H1 (cell line): ENCODE data around the gene NPPA. TPM values are rescaled to one million over a fixed set of nuclear protein-coding genes. Genes with fewer than 3 reads are reported as not detected.

ENCODE experiments used
- CTCF ChIA-PET: fragments of 300-600 bp; sonication (Branson Sonifier 250); formaldehyde crosslinking; loops from one replicate; lab custom pipeline; 2021; ENCODE audit not compliant: partially characterized antibody; lab: Charles Lee
- POLR2A ChIA-PET: fragments of 300-600 bp; sonication (Branson Sonifier 250); formaldehyde crosslinking; loops from one replicate; lab custom pipeline; 2021; ENCODE audit warnings: inconsistent platforms; ENCODE audit not compliant: partially characterized antibody; lab: Charles Lee
- DNase-seq, 2 experiments: peaks; one replicate each; pipeline versions ENCODE4 v3.0.0 to v3.0.0-alpha.2; 2010 to 2022; ENCODE audit warnings: low spot score in 2 of 2, low read depth in 1 of 2, mixed read lengths in 1 of 2
- FAIRE-seq: peaks from 2 replicates; lab custom pipeline; 2011; peaks lifted over from hg19 to GRCh38; lab: Jason Lieb, UNC
- H2AFZ ChIP-seq: 2 replicates; pipeline ENCODE4 v1.8.1; 2012; ENCODE audit warnings: low read length, inconsistent platforms
- H2AK5ac ChIP-seq: 2 replicates; pipeline ENCODE4 v1.6.1; 2013; ENCODE audit warnings: low read depth, low read length
- H2BK120ac ChIP-seq: replicated peaks from 2 replicates; pipeline ENCODE3; 2013; ENCODE audit warnings: low read depth, low read length, inconsistent platforms
- H2BK12ac ChIP-seq: 2 replicates; pipeline ENCODE4 v1.6.1; 2013; ENCODE audit warnings: low read depth, low read length
- H2BK15ac ChIP-seq: 2 replicates; pipeline ENCODE4 v1.6.1; 2013; ENCODE audit warnings: low read length
- H2BK20ac ChIP-seq: 2 replicates; pipeline ENCODE4 v1.6.1; 2013; ENCODE audit warnings: low read length
- H2BK5ac ChIP-seq: 2 replicates; pipeline ENCODE4 v1.6.1; 2013; ENCODE audit warnings: low read depth, low read length
- H3K14ac ChIP-seq: 2 replicates; pipeline ENCODE4 v1.6.1; 2013; ENCODE audit warnings: inconsistent platforms; ENCODE audit not compliant: insufficient read length
- H3K18ac ChIP-seq: 2 replicates; pipeline ENCODE4 v1.6.1; 2013; ENCODE audit warnings: low read length; ENCODE audit errors: extremely low read depth
- H3K23ac ChIP-seq: 2 replicates; pipeline ENCODE4 v1.6.1; 2013; ENCODE audit warnings: inconsistent platforms; ENCODE audit not compliant: insufficient read length
- H3K23me2 ChIP-seq: 2 replicates; pipeline ENCODE4 v1.6.1; 2013; ENCODE audit warnings: low read depth, low read length
- H3K27ac ChIP-seq: 2 replicates; pipeline ENCODE4 v1.6.1; 2011; ENCODE audit warnings: low read depth, low read length, inconsistent platforms
- H3K27me3 ChIP-seq, 4 experiments: replicated peaks in 1 of 4; 1 replicate in 1 of 4; 2 replicates in 3 of 4; pipeline versions ENCODE4 v1.6.1 to v1.8.1; 2011 to 2013; ENCODE audit warnings: low read length in 3 of 4, mild to moderate bottlenecking in 3 of 4, inconsistent platforms in 2 of 4, mixed read lengths in 2 of 4, moderate library complexity in 1 of 4; ENCODE audit not compliant: control insufficient read depth in 3 of 4, insufficient read depth in 3 of 4; ENCODE audit errors: extremely low read depth in 1 of 4
- H3K36me3 ChIP-seq, 4 experiments: 2 replicates each; pipeline versions ENCODE4 v1.6.1 to v1.8.1; 2011 to 2013; ENCODE audit warnings: mild to moderate bottlenecking in 4 of 4, low read length in 3 of 4, moderate library complexity in 2 of 4, control low read depth in 1 of 4, inconsistent platforms in 1 of 4; ENCODE audit not compliant: insufficient read depth in 4 of 4, control insufficient read depth in 2 of 4
- H3K4ac ChIP-seq: replicated peaks from 2 replicates; pipeline ENCODE3; 2013; ENCODE audit warnings: low read length, low read depth, mixed read lengths, inconsistent platforms; ENCODE audit not compliant: insufficient read length
- H3K4me1 ChIP-seq, 4 experiments: replicated peaks in 1 of 4; 1 replicate in 1 of 4; 2 replicates in 3 of 4; pipeline versions ENCODE4 v1.6.1 to v1.8.1; 2011 to 2013; ENCODE audit warnings: low read length in 3 of 4, inconsistent platforms in 2 of 4, mixed read lengths in 1 of 4; ENCODE audit not compliant: insufficient read depth in 4 of 4, control insufficient read depth in 3 of 4
- H3K4me2 ChIP-seq, 2 experiments: 2 replicates each; pipeline versions ENCODE4 v1.6.1 to v1.8.1; 2011 to 2013; ENCODE audit warnings: low read depth in 2 of 2, low read length in 2 of 2, control low read depth in 1 of 2, inconsistent platforms in 1 of 2, mild to moderate bottlenecking in 1 of 2; ENCODE audit not compliant: insufficient read depth in 1 of 2
- H3K4me3 ChIP-seq, 4 experiments: fragments of 200-600, 300-600 bp in 1 of 4; sonication (generic), shearing (Covaris generic), sonication (Bioruptor Twin) in 1 of 4; 2 replicates each; pipeline versions ENCODE4 v1.5.1 to v1.8.1; 2011 to 2016; ENCODE audit warnings: low read length in 4 of 4, low read depth in 3 of 4, control low read depth in 2 of 4, inconsistent platforms in 2 of 4, mild to moderate bottlenecking in 2 of 4, mixed read lengths in 1 of 4, moderate library complexity in 1 of 4; ENCODE audit not compliant: insufficient read depth in 2 of 4; ENCODE audit errors: extremely low read depth in 1 of 4
- H3K56ac ChIP-seq: replicated peaks from 2 replicates; pipeline ENCODE3; 2013; ENCODE audit warnings: low read depth, mild to moderate bottlenecking, mixed read lengths, low read length, inconsistent platforms; ENCODE audit not compliant: insufficient read length
- H3K79me1 ChIP-seq: 2 replicates; pipeline ENCODE4 v1.6.1; 2013; ENCODE audit warnings: low read depth, low read length, control low read depth
- H3K79me2 ChIP-seq, 2 experiments: 2 replicates each; pipeline versions ENCODE4 v1.6.1 to v1.8.1; 2012 to 2013; ENCODE audit warnings: low read length in 2 of 2, mild to moderate bottlenecking in 2 of 2, inconsistent platforms in 1 of 2; ENCODE audit not compliant: insufficient read depth in 2 of 2, control insufficient read depth in 1 of 2
- H3K9ac ChIP-seq, 4 experiments: replicated peaks in 1 of 4; 1 replicate in 1 of 4; 2 replicates in 3 of 4; pipeline versions ENCODE4 v1.6.1 to v1.8.1; 2011 to 2013; ENCODE audit warnings: low read depth in 3 of 4, low read length in 3 of 4, control low read depth in 2 of 4, mild to moderate bottlenecking in 2 of 4, moderate library complexity in 2 of 4, inconsistent platforms in 1 of 4; ENCODE audit errors: extremely low read depth in 1 of 4
- H3K9me3 ChIP-seq, 2 experiments: 2 replicates each; pipeline versions ENCODE4 v1.6.1 to v1.8.1; 2012 to 2013; ENCODE audit warnings: mild to moderate bottlenecking in 2 of 2, moderate library complexity in 2 of 2, control low read depth in 1 of 2, inconsistent platforms in 1 of 2, low read depth in 1 of 2, low read length in 1 of 2, mixed read lengths in 1 of 2; ENCODE audit not compliant: insufficient read depth in 2 of 2
- H4K20me1 ChIP-seq, 2 experiments: replicated peaks in 1 of 2; 2 replicates each; pipeline versions ENCODE3 to v1.8.1; 2011 to 2013; ENCODE audit warnings: inconsistent platforms in 2 of 2, low read length in 2 of 2, mild to moderate bottlenecking in 1 of 2; ENCODE audit not compliant: insufficient read depth in 2 of 2, control insufficient read depth in 1 of 2
- H4K5ac ChIP-seq: 2 replicates; pipeline ENCODE4 v1.6.1; 2013; ENCODE audit warnings: low read length, low read depth, mixed read lengths, inconsistent platforms; ENCODE audit not compliant: insufficient read length
- H4K8ac ChIP-seq: 2 replicates; pipeline ENCODE4 v1.8.0; 2013; ENCODE audit warnings: mild to moderate bottlenecking, moderate library complexity, low read length, inconsistent platforms; ENCODE audit not compliant: insufficient read depth; ENCODE audit errors: extremely low read depth
- H4K91ac ChIP-seq: replicated peaks from 2 replicates; pipeline ENCODE3; 2013; ENCODE audit warnings: low read length, mixed read lengths, inconsistent platforms; ENCODE audit not compliant: insufficient read length
- EZH2 ChIP-seq: fragments of 200-600 bp; sonication (generic); IDR thresholded peaks from 2 replicates; pipeline ENCODE4 v1.7.1; 2012; ENCODE audit warnings: low read depth, mild to moderate bottlenecking, moderate library complexity, low read length, inconsistent platforms; ENCODE audit not compliant: severe bottlenecking
- RAD21 ChIP-seq, 2 experiments: IDR thresholded peaks in 1 of 2; conservative IDR thresholded peaks in 1 of 2; 2 replicates each; pipeline ENCODE4 v1.6.1; 2011; ENCODE audit warnings: low read depth in 2 of 2, low read length in 2 of 2, improper control_type of control experiment in 1 of 2, inconsistent platforms in 1 of 2, mild to moderate bottlenecking in 1 of 2, moderate library complexity in 1 of 2
- WGBS, 2 experiments: shearing (Covaris generic) in 1 of 2; methylation state at CpG; one replicate each; pipeline versions ENCODE4 v1.1.6 to v1.1.7; 2013 to 2015; ENCODE audit warnings: low lambda C conversion rate in 2 of 2, mixed read lengths in 2 of 2, inconsistent platforms in 1 of 2, low coverage in 1 of 2, missing lambda C conversion rate in 1 of 2; ENCODE audit not compliant: insufficient replicate concordance in 2 of 2, insufficient coverage in 1 of 2, insufficient read length in 1 of 2; ENCODE audit errors: extremely low coverage in 1 of 2, missing lambda C conversion rate in 1 of 2; 5-methylcytosine and 5-hydroxymethylcytosine counted together
- polyA plus RNA-seq, 7 experiments: library from polyadenylated mRNA; depleted of rRNA in 3 of 7; stranded (reverse) in 5 of 7; unstranded in 2 of 7; fragments of >200 nt in 5 of 7; fragments of 200-250 nt in 2 of 7; gene quantifications; 1 replicate in 5 of 7; 2 replicates in 1 of 7; 4 replicates in 1 of 7; pipeline versions ENCODE4 v1.2.1 to v1.2.3, GENCODE V29; 2011 to 2013; ENCODE audit warnings: missing spikeins in 2 of 7, mixed read lengths in 2 of 7
- total RNA-seq: library from RNA; stranded (reverse); fragmentation: NEBNext Ultra II Directional; extraction: Animal tissue kit (Norgen Biotek cat#: 25700); gene quantifications from 2 replicates; pipeline ENCODE4 v1.2.1, GENCODE V29; 2021

The NPPA gene
- total and polyA plus RNA-seq, 2 of the 8 experiments (the other 6 are each of a cell fraction or from before 2014, with no cell fraction given), result not detected

DNA sequence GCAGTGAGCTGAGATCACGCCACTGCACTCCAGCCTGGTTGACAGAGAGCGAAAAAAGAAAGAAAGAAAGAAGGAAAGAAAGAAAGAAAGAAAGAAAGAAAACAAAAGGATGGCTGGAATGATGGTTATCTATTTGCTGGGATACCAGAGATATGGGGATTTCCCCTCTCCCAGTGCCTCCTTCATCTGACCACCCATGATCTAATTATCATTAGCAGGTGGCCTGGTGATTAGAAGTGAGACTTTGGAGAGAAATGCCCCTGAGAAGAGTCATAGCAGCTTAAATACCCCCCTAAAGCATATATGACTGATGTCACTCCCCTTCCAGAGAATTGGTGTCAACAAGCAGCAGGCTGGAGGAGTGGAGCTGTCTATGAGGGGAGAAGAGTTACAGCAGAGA, 12.5 kb upstream of the NPPA start:
- CTCF ChIA-PET, result interaction anchor here (1.2 to 2.5 kb wide), 10 partner anchors 9 to 107 kb away, joined by 3 to 7 read pairs (median 5); no protein-coding TSS in a partner anchor
- no peak overlapping the region for H3K23ac ChIP-seq
- no peak for TF ChIP-seq EZH2
- no peak for TF ChIP-seq RAD21 (IDR thresholded peaks at IDR 0.05 in 1 of 2, conservative IDR thresholded peaks at IDR 0.05 in 1 of 2; ENCODE audit: low read depth in 2 of 2, low read length in 2 of 2)

More for the DNA sequence above, 12.5 kb upstream of the NPPA start:
- Histone ChIP-seq H3K36me3 (no peaks in the 10 kb centered on the region), H2AFZ (no peak overlapping the region), H3K79me1 (no peaks in the 10 kb centered on the region), H3K27ac (no peak overlapping the region), H4K20me1 (no peaks in the 10 kb centered on the region), H2BK5ac (no peak overlapping the region), H3K9ac (no peak overlapping the region), H4K8ac (no peak overlapping the region), H3K4ac (no peak overlapping the region), H4K5ac (no peak overlapping the region), H3K27me3 (peaks cover 0 to 22% (median 13%) of the 10 kb centered on the region in 4 experiments; a peak in 6 of 7 replicates), H2AK5ac (no peak overlapping the region), H2BK15ac (no peak overlapping the region), H3K23me2 (peaks cover 3% of the 10 kb centered on the region; the same call in 1 of the 2 replicates), H3K4me1 (peaks cover 0 to 3% (median 1%) of the 10 kb centered on the region in 4 experiments; a peak in 1 of 7 replicates), H3K14ac (no peak overlapping the region), H3K4me3 (no peak overlapping the region), H3K9me3 (no peaks in the 10 kb centered on the region), H2BK20ac (no peak overlapping the region), H3K79me2 (no peaks in the 10 kb centered on the region), H4K91ac (no peak overlapping the region), H2BK120ac (no peak overlapping the region), H3K18ac (no peak overlapping the region), H3K56ac (no peak overlapping the region), H3K4me2 (no peak overlapping the region), H2BK12ac (no peak overlapping the region)
- DNase-seq (no peak), FAIRE-seq (no peak)
- WGBS, 2 experiments, result 80% methylated on average over 2 of the region's 2 CpGs; no CpG with 5 or more reads in 1 of the 2 experiments
- POLR2A ChIA-PET, result interaction anchor here (0.9 to 9.0 kb wide), 3 partner anchors 11 to 48 kb away, joined by 4 to 81 read pairs (median 6); no protein-coding TSS in a partner anchor
